HG02642 (cell line): ENCODE results near the gene MRPL58.

Experiments used
- ATAC-seq: cut with Tn5 transposase; IDR thresholded peaks from one replicate; pipeline ENCODE4 v1.9.1; 2021; ENCODE audit warnings: mild to moderate bottlenecking; ENCODE audit not compliant: unreplicated experiment, poor library complexity

Gene MRPL58

GRCh38 chr17:75067856-75068255 lies 55.4 kb downstream of the MRPL58 start:
- no peak for ATAC-seq

- ATAC-seq: no peak
Observed at GRCh38 chr17:75068750-75069149, 56.3 kb downstream of the MRPL58 start.

- ATAC-seq: no peak
Observed at GRCh38 chr17:75069783-75070182, 57.3 kb downstream of the MRPL58 start.
